HUDEP-2 (cell line): ENCODE data around the gene AP2A1.
A peak's percentile ranks its signal among the peaks of the same experiment; 100 is the strongest.

Experiments
- DNase-seq, 76 experiments: peaks; one replicate each; lab custom pipeline; 2025; ENCODE audit not compliant: unreplicated experiment in 76 of 76; lab: John Stamatoyannopoulos, UW

AP2A1 gene

DNA sequence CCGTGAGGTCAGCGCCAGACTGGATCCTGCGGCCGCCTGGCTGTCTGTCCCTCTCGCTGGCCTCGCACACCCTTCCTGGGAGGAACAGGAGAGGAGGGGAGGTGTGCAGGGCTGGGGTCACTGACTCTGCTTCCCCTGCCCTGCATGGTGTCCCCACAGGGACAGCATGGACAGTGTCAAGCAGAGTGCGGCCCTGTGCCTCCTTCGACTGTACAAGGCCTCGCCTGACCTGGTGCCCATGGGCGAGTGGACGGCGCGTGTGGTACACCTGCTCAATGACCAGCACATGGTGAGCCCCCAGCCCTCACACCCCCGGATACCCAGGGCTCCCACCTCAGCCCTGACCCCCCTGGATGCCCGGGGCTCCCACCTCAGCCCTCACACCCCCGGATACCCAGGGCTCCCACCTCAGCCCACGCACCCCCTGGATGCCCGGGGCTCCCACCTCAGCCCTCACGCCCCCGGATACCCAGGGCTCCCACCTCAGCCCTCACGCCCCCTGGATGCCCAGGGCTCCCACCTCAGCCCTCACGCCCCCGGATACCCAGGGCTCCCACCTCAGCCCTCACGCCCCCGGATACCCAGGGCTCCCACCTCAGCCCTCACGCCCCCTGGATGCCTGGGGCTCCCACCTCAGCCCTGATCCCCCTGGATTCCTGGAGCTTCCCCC, 25.1 kb downstream of the AP2A1 start:
- no peak for DNase-seq

DNA sequence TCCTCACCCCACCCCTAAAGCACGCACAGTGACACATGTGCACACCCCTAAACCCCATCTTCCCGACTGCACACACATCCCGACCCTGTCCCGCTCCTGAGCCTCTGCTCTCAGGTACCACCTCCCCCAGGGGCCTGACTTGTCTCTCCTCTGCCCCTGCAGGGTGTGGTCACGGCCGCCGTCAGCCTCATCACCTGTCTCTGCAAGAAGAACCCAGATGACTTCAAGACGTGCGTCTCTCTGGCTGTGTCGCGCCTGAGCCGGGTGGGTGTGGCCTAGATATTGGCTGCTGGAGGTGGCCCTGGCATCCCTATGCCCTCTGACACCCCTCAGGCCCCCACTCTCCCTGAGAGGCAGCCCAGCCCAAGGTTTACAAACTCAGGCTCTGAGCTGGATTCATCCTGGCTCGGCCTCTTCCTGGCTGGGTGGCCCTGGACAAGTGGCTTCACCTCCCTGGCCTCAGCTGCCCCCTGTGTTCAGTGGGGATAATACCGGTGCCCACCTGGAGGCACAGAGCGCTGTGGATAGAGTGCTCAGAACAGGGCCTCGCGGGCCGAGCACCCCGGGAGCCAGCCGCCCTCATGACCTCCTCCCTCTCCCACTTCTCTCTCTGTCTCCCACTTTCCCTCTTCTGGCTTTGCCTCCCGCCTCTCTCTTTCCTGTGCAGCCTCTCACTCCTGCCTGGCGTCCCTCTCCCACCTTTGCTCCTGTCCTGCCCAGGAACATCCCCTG, 26.2 kb downstream of the AP2A1 start:
- no peak for DNase-seq

DNA sequence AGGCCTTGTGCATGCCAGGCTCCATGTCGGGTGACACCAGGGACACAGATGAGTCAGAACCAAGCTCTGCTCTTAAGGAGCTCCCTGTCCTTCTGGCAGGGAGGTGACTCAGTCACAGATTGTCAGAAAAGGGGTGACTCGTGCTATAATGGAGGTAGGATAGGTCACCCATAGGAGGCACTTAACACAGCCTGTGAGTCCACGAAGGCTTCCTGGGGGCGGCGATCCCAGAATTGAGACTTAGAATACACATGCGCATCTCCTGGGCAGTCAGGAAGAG, 26.7 kb downstream of the AP2A1 start:
- DNase-seq: peak in 2 of 76 experiments; percentile 10 to 14

DNA sequence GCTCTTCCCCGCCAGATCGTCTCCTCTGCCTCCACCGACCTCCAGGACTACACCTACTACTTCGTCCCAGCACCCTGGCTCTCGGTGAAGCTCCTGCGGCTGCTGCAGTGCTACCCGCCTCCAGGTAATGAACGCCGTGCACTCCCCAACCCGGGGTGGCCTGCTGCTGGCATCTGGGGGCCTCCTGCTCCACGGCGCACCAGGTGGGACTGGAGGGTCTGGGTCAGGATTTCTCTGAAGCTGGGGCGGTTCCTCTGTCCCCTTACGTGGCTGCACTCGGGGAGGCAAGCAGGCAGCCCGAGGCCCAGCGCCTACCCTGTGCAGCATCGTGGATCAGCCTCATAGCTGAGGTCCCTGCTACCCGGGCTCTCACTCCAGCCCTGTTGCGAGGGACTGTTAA, 28.8 kb downstream of the AP2A1 start:
- DNase-seq: no peak

DNA sequence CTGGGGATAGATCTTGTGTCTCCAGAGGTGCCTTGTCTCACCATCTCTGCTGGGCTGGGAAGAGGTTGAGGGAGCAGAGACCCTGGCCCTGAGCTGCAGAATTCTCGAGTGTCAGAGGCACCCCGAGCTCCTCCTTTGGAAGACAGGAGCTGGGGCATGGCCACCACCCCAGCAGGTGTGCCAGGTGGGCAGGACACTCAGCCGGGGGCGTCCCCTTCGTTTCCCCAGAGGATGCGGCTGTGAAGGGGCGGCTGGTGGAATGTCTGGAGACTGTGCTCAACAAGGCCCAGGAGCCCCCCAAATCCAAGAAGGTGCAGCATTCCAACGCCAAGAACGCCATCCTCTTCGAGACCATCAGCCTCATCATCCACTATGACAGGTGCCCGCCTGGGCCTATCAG, 31.8 kb downstream of the AP2A1 start:
- DNase-seq: no peak

DNA sequence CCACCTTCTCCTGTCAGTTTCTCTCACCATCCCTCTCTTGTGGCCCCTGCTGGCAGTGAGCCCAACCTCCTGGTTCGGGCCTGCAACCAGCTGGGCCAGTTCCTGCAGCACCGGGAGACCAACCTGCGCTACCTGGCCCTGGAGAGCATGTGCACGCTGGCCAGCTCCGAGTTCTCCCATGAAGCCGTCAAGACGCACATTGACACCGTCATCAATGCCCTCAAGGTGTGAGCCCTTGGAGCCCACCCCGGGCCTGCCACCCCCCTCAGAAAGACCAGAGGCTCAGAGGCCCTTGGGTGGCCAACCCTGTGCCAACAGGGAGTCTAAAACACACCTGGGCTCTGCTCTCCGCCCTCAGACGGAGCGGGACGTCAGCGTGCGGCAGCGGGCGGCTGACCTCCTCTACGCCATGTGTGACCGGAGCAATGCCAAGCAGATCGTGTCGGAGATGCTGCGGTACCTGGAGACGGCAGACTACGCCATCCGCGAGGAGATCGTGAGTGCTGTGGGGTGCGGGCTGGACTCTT, 32.5 kb downstream of the AP2A1 start:
- DNase-seq: no peak

DNA sequence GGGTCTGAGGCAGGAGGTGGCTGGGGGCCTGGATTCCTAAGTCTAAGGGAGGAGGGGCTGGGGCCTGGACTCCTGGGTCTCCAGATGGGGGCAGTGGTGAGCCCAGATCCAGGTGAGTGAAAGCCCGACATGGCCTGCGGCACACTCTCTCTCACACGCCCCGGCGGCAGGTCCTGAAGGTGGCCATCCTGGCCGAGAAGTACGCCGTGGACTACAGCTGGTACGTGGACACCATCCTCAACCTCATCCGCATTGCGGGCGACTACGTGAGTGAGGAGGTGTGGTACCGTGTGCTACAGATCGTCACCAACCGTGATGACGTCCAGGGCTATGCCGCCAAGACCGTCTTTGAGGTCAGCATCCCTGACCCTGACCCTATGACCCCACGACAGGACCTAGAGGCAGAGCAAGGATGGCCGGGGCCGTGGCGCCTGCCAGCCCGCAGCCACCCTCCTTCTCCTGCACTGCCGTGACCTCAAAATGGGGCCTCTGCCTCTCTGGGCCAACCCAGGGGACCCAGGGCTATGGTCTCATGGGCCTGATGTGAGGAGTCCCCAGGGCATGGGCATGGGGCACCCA, 33.1 kb downstream of the AP2A1 start:
- DNase-seq: no peak

DNA sequence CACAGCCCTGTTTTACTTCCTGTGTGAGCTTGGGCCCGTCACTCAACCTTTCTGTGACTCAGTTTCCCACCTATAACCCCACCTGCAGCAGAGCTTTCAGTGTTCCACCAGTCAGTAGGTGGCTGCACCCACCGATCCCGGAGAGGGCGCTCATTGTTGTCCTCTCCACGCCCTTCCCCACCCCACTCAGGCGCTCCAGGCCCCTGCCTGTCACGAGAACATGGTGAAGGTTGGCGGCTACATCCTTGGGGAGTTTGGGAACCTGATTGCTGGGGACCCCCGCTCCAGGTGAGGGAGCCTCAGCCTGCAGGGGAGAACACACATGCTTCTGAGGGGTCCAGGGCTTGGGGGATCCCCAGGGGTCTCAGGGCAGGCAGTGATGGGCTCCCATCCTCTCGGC, 34.0 kb downstream of the AP2A1 start:
- no peak for DNase-seq

DNA sequence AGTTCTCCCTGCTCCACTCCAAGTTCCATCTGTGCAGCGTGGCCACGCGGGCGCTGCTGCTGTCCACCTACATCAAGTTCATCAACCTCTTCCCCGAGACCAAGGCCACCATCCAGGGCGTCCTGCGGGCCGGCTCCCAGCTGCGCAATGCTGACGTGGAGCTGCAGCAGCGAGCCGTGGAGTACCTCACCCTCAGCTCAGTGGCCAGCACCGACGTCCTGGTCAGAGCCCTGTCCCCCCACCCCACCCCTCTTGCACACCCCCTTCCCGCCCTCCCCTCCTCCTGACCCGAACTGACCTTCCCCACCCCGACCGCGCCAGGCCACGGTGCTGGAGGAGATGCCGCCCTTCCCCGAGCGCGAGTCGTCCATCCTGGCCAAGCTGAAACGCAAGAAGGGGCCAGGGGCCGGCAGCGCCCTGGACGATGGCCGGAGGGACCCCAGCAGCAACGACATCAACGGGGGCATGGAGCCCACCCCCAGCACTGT, 34.6 kb downstream of the AP2A1 start:
- DNase-seq: no peak

DNA sequence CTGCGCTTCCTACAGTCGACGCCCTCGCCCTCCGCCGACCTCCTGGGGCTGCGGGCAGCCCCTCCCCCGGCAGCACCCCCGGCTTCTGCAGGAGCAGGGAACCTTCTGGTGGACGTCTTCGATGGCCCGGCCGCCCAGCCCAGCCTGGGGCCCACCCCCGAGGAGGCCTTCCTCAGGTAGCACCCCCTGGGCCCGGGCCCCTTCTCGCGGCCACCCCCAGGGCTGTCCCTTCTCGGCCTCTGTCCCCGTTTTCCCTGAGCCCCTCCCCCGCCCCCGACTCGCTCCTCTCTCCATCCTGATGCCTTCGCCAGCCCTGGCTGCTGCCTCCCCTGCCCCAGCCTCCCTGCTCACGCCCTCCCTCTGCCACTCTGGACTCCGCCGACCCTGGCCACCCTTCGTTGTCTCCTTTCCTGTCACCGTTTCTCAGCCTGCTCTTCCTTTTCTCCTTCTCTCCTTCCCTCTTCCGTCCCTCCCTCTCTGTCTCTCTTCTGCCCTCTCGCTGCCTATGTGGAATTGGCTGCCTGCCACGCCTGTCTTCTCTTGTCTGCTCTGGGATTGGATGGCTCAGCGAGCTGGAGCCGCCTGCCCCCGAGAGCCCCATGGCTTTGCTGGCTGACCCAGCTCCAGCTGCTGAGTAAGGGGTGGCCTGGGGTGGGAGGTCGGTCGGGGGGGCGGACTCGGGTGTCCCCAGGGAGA, 35.3 kb downstream of the AP2A1 start:
- peak in 21 of 76 experiments; percentile 11 to 43 (median 24) for DNase-seq

DNA sequence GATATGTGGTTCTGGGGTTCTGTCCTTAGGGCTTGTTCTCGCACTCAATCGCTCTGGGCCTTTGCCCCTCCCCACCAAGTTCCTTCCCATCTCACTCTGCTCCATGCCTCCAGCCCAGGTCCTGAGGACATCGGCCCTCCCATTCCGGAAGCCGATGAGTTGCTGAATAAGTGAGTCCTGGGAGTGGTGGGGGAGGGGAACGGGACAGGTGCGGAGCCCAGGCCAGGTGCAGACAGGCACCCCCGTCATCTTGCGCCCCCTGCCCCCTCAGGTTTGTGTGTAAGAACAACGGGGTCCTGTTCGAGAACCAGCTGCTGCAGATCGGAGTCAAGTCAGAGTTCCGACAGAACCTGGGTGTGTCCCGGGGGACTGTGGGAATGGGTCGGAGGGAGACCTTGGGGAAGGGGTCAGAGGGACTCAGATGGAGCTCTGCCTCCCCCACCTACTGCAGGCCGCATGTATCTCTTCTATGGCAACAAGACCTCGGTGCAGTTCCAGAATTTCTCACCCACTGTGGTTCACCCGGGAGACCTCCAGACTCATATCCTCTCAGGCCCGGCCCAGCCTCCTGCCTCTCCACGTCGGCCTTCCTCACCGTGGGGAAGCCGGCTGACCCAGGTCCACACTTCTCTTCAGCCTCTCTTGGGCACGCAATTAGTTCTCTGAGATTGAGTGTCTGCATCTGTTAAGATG, 36.2 kb downstream of the AP2A1 start:
- DNase-seq: no peak

DNA sequence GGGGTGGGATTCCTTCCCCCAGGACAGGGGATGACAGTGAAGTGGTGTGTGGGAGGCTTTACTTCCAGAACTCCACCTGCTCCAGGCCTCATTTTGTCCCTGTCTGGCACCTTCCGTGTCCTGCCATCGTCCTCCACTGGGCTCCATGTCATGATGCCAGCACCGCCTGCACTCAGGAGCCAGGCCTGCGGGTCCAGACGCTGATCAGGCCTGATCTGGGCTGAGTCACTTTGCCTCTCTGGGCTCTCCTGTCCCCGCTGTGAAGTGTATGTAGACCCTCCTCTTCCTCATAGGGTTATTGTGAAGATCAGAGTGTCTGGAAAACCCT, 36.7 kb downstream of the AP2A1 start:
- no peak for DNase-seq

DNA sequence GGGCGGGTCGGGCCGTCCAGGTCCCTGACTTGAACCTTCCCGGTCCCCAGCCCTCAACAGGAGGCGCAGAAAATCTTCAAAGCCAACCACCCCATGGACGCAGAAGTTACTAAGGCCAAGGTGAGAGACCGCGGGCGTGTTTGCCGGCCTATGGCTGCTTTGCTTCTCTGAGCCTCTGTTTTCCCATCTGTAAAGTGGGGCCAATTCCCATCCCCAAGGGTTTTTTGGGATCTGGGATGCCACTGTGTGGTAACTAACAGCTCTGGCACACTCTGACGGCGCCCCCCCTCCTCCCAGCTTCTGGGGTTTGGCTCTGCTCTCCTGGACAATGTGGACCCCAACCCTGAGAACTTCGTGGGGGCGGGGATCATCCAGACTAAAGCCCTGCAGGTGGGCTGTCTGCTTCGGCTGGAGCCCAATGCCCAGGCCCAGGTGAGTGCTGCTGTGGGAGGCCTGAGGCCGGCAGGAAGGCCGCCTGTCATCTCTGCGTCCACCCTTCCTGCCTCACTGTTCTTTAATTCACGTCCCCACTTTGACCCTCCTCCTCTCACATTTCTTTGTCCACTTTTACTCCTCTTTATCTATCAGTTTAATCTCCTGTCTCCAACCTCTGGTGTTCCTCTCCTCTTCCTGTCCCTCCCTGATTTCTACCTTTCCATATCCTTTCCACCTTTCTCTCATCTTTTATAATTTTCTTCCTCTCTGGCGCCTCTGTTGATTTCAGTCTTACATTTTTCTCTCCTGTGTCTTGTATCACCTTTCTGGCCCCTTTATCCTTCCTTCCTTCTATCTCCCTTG, 39.2 kb downstream of the AP2A1 start:
- DNase-seq: no peak

DNA sequence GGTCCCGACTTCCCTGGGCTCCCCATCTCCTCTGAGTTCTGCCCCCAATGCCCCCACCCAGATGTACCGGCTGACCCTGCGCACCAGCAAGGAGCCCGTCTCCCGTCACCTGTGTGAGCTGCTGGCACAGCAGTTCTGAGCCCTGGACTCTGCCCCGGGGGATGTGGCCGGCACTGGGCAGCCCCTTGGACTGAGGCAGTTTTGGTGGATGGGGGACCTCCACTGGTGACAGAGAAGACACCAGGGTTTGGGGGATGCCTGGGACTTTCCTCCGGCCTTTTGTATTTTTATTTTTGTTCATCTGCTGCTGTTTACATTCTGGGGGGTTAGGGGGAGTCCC, 39.8 kb downstream of the AP2A1 start:
- DNase-seq: no peak

DNA sequence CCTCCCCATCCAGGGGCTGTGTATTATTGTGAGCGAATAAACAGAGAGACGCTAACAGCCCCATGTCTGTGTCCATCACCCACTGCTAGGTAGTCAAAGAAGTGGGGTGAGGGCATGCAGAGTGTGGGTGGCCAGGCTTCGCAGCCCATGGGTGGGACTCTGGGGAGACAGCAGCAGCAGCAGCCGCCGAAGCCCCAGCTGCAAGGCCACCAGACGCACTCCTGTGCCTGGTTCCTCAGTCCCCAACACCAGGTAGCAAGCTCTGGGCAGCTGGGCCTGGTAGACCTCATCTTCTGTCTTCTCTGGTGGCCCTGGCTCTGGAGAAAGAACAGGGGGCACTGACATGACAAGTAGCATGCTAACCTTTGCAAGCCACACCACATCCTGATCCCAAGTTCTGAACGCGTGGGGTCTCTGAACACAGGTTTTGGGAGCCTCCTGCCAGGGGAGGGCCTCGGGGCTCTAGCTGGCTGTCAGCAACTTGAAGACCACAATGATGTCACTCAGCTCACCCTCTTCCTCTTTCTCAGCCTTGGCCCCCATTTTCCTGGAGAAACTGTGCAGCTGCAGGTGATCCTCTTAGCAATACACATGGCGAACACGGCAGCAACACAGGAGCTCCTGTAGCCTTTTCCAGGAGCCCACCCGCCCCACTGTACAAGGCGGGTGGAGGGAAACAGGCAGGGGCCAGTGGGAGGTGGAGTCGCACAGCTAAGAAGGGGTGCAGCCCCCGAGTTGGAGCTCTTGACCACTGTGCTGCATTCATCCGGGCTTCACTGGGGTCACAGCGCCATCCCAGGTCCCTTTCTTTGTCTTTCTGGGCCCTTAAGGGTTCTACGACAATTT, 40.5 kb downstream of the AP2A1 start:
- DNase-seq: no peak

DNA sequence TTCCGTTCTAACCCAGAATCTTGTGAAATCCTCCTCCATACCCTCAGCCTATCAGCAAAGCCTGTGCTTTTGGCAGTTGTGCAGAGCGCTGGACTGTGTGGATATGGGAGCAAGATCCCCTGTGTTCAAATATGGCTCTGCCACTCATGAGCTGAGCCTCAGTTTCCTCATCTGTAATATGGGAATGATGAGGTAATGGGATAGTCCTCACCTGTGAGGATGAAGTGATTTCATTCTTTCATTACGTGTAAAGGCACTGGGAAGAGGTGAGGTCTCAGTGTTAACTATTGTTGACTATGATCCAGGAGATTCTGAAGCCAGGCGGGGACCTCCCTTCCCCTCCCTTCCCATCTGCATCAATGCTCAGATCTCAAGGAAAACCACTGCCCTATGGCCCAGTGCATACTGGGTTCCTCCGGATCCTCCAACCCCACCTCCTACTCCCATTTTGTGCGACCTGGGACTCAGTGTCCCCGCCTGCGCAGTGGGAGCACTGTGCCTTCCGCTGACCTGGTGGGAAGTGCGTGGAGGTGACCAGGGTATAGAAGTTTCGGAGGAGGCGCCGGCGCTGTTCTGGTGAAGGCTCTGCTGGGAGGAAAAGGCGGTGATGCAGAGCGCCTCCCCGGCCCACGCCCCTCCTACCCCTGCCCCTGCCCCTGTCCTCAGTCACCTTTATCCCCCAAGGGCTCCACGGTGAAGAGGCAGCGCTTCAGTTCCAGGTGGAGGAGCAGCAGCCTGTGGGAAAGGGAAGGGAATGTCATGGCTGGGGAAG, 41.3 kb downstream of the AP2A1 start:
- DNase-seq: no peak

DNA sequence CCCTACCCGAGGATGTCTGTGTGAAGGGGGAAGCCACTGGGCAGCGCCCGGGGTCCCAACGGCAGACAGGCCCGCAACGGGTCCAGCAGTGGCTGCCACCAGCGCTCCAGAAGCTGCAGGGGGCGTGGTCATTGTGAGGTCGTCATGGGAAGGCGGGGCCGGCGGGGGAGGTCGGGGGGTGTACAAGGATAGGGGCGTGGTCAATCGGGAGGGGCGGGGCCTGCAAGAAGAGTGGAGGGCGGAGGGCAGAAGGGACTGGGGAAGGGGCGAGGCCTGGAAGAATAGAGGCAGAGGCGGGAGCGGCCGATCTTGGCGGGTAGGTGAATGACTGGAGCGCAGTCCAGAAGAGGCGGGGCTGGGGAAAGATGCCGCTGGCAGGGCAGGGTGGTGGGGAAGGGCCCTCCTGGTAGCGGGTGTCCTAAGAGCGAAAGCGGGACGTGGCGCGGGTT, 41.9 kb downstream of the AP2A1 start:
- peak in 72 of 76 experiments; percentile 27 to 98 (median 85) for DNase-seq

DNA sequence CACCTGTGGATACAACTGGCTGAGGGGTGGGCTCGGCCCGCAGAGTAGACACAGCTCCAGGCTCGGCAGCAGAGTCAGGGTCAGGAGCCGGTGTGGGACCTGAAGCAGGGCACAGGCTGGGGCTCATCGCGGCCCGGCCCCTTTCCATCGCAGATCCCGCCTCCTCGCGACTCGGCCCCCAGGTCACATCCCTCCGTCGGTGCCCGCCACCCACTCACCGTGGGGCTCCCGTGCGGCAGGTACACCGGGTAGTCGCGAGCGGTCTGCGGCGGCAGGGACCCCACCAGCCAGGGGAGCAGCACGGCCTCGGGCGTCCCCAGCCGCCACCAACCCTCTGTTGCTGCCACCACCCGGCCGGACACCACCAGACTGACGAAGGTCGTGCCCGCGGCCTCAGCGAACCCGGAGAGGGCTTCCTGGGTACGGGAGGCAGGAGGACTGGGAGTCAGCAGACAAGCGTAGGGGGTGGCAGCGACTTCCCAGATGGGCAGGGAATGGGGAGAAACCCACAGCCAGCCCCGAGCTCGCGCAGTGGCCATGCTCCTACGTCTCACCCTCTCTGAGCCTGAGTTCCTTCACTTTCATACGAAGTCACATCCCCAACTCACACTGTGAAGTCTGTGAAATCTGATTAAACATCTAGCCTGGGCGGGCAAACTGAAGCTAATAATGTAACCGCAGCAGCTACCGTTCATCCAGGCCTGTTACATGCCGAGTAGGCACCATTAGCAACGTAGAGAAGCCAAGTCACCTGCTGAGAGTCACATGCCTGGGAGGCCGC, 42.5 kb downstream of the AP2A1 start:
- DNase-seq: peak in 64 of 76 experiments; percentile 22 to 97 (median 62)
